ENCODE results near the gene EFNB3.

DNA sequence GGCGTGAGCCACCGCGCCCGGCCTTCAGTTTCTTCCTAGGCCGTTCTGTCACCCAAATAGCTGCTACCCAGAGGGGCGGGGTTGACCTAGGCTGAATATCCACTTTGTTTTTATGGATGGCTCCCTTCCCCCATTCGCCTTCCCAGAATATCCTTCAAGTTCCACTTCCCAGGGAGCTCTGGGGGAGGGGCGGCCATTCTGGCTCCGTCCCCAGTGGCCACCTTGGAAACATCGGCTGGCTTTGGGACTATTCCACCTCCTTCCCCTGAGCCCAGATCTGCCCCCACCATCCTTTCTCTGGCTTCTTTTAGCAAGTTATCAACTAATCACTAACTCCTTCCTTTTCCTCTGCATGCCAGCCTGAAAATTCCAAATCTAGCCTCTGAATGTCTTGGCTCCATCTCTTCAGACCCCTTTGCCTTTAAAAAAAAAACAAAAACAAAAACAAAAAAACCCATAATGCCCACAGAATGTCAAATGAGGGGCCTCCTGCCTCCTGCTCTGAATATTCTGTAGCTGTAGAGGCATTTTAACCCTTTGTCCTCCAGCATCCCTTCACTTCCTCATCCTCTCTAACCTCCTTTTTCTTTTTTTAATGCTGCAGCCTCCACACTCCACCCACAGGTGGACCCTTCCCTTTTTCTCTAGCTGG, 47.9 kb upstream of the EFNB3 start:
- TF ChIP-seq, protein P1, sequence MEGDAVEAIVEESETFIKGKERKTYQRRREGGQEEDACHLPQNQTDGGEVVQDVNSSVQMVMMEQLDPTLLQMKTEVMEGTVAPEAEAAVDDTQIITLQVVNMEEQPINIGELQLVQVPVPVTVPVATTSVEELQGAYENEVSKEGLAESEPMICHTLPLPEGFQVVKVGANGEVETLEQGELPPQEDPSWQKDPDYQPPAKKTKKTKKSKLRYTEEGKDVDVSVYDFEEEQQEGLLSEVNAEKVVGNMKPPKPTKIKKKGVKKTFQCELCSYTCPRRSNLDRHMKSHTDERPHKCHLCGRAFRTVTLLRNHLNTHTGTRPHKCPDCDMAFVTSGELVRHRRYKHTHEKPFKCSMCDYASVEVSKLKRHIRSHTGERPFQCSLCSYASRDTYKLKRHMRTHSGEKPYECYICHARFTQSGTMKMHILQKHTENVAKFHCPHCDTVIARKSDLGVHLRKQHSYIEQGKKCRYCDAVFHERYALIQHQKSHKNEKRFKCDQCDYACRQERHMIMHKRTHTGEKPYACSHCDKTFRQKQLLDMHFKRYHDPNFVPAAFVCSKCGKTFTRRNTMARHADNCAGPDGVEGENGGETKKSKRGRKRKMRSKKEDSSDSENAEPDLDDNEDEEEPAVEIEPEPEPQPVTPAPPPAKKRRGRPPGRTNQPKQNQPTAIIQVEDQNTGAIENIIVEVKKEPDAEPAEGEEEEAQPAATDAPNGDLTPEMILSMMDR (IDR thresholded peaks at IDR 0.05) = no peak
- TF ChIP-seq POLR2A (IDR thresholded peaks at IDR 0.05) = no peak
